G401 (cell line): ENCODE measurements around the gene KMT2E. TPM values are rescaled to one million over a fixed set of nuclear protein-coding genes. Genes with fewer than 3 reads are reported as not detected.

ENCODE experiments used
- DNase-seq: peaks from one replicate; pipeline ENCODE4 v3.0.0-alpha.2; 2015; ENCODE audit warnings: low spot score
- in situ Hi-C: cut with HindIII; loops from 2 replicates; pipeline ENCODE4 v1.10.0; 2016; ENCODE audit warnings: low sequenced_read_pairs, mixed read lengths
- total RNA-seq: library from RNA; depleted of rRNA; stranded (reverse); fragments of >200 nt; shearing (Covaris generic); gene quantifications from 2 replicates; pipeline ENCODE4 v1.2.3, GENCODE V29; 2014

The KMT2E gene
- total RNA-seq, 1 experiment from 2014 or later, result 29.9 TPM

- in situ Hi-C loops, result no loop called here
- peak; percentile 37 for DNase-seq
Measured at GRCh38 chr7:105107458-105107857, 93.5 kb downstream of the KMT2E start.

DNA sequence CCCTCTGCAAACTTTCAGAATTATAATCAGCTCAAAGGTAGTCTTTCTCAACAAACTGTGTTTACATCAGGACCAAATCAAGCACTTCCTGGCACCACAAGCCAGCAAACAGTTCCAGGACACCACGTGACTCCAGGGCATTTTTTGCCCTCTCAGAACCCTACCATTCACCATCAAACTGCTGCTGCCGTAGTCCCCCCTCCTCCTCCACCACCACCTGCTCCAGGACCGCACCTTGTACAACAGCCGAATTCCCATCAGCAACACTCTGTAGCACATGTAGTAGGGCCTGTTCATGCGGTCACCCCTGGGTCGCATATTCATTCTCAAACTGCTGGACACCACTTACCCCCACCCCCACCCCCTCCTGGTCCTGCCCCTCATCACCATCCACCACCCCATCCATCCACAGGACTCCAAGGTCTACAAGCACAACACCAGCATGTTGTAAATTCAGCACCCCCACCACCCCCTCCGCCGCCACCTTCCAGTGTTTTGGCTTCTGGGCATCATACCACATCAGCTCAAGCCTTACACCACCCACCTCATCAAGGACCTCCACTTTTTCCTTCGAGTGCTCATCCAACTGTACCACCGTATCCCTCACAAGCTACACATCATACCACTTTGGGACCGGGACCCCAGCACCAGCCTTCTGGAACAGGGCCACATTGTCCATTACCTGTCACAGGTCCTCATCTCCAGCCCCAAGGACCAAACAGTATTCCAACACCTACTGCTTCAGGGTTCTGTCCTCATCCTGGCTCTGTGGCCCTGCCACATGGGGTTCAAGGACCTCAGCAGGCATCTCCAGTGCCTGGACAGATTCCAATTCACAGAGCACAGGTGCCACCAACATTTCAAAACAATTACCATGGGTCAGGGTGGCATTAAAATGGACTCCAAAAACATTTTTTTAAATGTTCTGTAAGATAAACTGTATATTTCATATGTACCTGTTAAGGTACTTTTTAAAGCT lies 98.7 kb downstream of the KMT2E start:
- DNase-seq, result no peak
- in situ Hi-C loops, result no loop called here

GRCh38 chr7:105118612-105119600 lies 104.9 kb downstream of the KMT2E start:
- in situ Hi-C loops, result no loop called here
- DNase-seq, result no peak

DNA sequence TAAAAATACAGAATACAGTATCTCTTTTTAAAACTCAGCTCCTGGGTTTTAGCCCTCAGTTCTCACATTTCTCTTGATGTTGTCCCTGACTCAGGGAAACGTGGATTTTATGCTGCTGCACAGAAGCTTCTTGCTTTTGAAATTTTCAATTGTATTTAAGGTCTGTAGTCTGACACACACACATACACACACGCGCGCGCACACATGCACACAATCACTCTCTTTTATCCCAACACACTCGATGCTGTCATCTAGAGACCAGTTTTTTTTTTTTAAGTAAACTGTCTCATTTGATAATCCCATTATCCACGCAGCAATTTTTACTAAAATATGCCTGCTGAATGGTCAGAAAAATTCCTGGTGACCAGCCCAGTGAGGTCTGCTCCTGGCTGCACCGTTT lies 108.6 kb downstream of the KMT2E start:
- in situ Hi-C loops, result no loop called here
- no peak for DNase-seq

GRCh38 chr7:105125745-105126144 lies 111.7 kb downstream of the KMT2E start:
- no peak for DNase-seq
- in situ Hi-C loops, result no loop called here

DNA sequence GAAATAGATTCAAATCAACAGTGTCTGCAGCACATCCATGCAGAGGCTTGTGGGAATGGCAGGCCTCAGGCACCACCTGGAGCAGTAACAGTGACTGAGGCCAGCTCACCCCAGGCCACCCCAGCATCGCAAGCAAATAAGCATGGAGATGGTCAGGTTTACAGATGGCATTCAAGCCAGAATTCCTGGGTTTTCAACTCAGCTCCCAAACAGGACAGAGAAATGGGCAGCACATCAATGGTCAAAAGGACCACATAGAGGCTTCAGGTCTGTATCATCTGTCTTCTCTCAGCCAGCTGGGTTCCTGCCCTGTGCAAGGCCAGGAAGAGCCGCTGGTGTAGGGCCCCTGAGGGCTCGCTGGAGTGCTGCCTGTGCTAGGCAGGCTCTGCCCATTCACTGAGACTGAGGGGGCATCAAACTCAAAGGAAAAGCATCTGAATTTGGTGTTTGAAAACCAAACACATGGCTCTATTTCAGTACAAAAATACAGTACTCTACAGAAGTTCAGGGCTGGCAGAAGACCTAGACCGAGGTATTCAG lies 112.5 kb downstream of the KMT2E start:
- in situ Hi-C loops, result no loop called here
- peak; percentile 95 for DNase-seq

DNA sequence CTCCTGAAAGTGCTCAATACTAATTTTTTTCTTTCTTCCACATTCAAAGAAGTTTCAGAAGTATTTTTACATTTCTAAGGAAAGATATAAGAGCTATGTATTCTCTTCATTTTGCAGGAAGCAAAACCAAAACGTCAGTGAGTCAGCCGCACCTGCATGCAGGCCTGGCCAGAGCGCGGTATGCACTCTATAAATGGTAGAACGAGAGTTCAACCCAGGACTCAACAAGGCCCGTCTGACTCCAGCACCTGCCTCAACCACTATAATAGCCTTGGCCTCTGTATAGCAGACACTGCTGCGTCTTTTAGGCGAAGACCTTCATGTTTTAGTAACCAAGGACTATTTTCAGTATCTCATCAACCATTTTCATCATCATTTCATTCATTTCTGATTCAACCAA lies 113.2 kb downstream of the KMT2E start:
- in situ Hi-C loops, result no loop called here
- DNase-seq, result no peak

- in situ Hi-C loops, result no loop called here
Measured at GRCh38 chr7:105130048-105130447, 116.0 kb downstream of the KMT2E start.

DNA sequence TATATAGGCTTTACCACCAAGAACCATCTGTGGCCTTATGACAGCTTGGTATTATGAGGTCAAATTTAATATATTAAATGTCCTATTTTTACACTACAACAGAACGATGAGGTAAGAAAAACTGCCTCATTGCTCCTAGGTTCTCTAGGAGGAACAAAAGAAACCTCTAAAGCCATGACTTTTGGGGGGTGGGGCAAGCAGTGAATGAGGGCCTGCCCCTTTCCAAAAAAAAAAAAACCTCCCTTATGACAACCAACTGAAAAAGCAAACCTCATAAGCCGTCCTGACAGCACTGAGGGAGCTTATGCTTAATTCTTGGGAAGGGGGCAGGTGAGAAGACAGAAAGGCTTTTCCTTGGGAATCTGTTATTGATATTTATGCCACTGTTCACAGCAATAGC lies 116.6 kb downstream of the KMT2E start:
- no peak for DNase-seq
- in situ Hi-C loops, result no loop called here

More at GRCh38 chr7:105130048-105130447, 116.0 kb downstream of the KMT2E start:
- DNase-seq, result no peak

DNA sequence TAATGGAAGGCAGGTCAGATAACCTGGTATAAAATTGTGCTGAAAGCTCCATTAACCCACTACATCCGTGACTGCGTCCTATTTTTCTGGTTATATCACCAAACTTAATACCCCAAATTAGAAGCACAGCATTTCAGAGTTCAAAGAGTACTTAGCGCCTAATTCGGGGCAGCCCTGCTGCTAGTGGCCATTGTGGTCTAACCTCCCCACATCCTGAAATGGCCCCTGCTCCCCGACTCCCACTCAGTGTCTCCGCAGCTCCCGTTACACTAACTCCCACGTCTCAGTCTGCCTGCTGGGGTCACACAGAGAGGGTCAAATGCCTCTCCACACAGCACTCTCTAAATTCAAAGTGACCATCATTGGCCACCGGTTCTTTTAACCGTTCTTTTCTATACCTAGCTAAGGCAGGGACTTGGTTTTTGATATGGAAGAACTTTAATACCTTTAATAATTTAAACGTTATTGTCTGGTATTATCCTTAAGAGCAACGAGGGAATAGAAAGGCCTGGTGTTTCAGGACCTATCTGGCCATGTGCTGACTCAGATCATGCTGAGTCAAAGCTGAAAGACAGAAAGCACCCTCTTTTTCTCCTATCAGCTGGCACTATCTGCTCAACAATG lies 117.1 kb downstream of the KMT2E start:
- DNase-seq, result no peak
- in situ Hi-C loops, result no loop called here

DNA sequence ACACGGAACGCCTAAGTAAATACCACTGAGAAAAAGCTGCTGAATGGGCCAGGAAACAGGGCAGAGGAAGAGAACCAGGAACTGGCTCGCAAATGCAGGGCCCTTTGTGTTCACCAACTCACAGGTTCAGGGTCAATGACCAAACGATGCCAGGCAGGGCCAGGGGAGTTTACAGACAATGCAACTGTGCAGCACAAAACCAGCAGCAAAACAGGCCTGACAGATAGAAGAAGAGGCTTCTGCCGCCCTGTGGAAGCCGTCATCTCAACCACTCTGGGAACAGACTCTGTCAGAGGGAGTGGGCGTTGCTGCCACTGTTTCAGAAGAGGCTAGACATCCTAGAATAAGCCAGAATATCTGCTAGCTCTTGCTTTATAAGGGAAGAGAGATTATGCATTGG lies 117.9 kb downstream of the KMT2E start:
- in situ Hi-C loops, result no loop called here
- no peak for DNase-seq

- in situ Hi-C loops, result no loop called here
- no peak for DNase-seq
Measured at GRCh38 chr7:105132335-105132734, 118.3 kb downstream of the KMT2E start.

DNA sequence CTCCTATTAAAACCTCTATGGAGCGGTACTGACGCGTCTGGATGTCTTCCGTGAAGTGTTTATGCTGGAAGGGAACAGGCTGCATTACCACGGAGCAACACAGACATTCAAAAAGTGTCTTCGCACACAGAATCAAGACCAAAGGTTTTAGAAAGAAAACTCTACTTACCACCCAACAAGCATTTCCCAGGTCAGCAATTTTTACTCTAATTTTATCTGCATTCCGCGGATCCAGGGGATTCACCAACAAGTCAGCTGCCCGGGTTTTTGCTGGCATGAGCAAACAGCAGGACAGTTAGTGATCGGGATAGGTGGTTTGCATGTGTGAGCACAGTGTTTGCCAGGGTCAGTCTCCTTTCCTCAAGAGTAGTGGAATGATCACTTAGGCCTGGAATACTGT lies 118.8 kb downstream of the KMT2E start:
- DNase-seq, result no peak
- in situ Hi-C loops, result no loop called here

DNA sequence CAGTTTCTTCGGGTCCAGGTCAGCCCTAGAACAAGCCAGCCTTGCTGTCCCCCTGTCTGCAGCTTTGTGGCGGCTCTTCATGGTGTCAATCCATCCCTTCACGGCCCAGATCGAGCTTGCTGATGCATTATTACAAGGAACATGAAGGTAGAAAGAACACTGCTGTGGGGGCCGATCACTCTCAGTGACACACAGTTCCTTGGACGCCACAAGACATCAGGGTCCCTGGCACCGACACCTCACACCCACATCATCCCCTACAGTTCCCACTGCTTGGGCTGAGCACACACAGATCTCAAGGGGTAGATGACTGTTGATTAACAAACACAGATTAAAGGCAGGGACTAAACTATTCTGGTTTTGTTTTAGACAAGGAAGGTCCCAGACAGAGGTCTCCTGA lies 119.4 kb downstream of the KMT2E start:
- in situ Hi-C loops, result no loop called here
- DNase-seq, result no peak

DNA sequence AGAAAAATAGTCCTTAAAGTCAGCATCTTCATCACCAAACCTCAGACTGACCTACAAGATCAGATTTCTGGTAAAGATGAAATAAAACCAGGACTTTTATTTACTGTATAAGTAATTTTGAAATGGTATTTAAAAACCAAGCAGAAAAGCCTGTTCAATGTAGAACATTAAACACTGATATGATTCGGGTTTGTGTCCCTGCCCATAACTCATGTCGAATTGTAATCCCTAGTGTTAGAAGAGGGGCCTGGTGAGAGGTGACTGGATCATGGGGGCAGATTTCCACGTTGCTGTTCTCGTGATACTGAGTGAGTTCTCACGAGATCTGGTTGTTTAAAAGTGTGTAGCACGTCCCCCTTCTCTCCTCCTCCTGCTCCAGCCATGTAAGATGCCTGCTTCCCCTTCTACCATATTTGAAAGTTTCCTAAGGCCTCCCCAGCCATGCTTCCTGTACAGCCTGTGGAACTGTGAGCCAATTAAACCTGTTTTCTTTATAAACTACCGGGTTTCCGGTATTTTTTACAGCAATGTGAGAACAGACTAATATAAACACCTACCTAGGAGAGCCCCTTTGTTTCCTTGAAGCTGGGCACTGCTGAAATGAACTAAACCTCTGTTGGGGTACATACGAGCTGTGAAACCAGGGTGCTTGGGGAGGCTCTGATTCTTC lies 120.1 kb downstream of the KMT2E start:
- in situ Hi-C loops, result no loop called here
- DNase-seq, result no peak

- DNase-seq, result no peak
- in situ Hi-C loops, result no loop called here
Measured at GRCh38 chr7:105136221-105136620, 122.2 kb downstream of the KMT2E start.

- in situ Hi-C loops, result no loop called here
Measured at GRCh38 chr7:105137898-105138297, 123.9 kb downstream of the KMT2E start.

DNA sequence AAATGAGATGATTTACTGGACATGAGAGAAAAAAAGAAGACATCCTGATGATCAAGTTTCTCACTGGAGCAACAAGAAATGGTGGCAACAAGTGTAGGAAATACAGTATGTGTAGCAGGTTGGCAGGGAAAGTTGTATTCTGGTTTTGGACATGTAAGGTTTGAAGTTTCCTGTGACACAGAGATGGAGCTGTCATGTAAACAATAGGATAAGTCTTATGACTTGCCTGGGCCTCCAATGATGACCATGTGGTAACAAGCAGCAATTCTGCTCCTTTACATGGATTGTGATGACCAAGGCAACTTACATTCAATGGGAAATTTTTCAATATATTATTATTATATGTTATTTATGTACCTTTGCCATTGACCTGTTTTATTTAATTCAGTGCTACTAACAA lies 125.4 kb downstream of the KMT2E start:
- no peak for DNase-seq
- in situ Hi-C loops, result no loop called here

More at GRCh38 chr7:105137898-105138297, 123.9 kb downstream of the KMT2E start:
- DNase-seq, result no peak

GRCh38 chr7:105141068-105141467 lies 127.1 kb downstream of the KMT2E start:
- DNase-seq, result no peak
- in situ Hi-C loops, result no loop called here
